ENCODE measurements around the gene LRRC4B. TPM values are rescaled to one million over a fixed set of nuclear protein-coding genes. Genes with fewer than 3 reads are reported as not detected.

Gene LRRC4B
- total and polyA plus RNA-seq, 2 of the 13 experiments (the other 11 are each of a cell fraction or from before 2014, with no cell fraction given) = not detected

- TF ChIP-seq CSRNP1 (CRISPR knock-in tag; IDR thresholded peaks at IDR 0.05) = no peak
- no peak for TF ChIP-seq ESRRA (CRISPR knock-in tag; IDR thresholded peaks at IDR 0.05; ENCODE audit: low read depth)
- TF ChIP-seq ZNF143 (CRISPR knock-in tag; IDR thresholded peaks at IDR 0.05) = peak; percentile 95
- no peak for TF ChIP-seq ZNF775 (CRISPR knock-in tag; IDR thresholded peaks at IDR 0.05; ENCODE audit: borderline replicate concordance)
- TF ChIP-seq EZH2 (conservative IDR thresholded peaks at IDR 0.05; ENCODE audit: low read depth, low read length) = no peak
- no peak for TF ChIP-seq PAWR (CRISPR knock-in tag; IDR thresholded peaks at IDR 0.05; ENCODE audit: borderline replicate concordance)
- TF ChIP-seq ZNF589 (CRISPR knock-in tag; conservative IDR thresholded peaks at IDR 0.05) = no peak
- peak; percentile 92 for TF ChIP-seq ZNF777 (CRISPR knock-in tag; IDR thresholded peaks at IDR 0.05)
- TF ChIP-seq NR0B2 (CRISPR knock-in tag; IDR thresholded peaks at IDR 0.05) = no peak
- peak; percentile 41 for TF ChIP-seq HNRNPLL (IDR thresholded peaks at IDR 0.05; ENCODE audit: low read depth, low read length, poor library complexity, severe bottlenecking)
- TF ChIP-seq TEF (CRISPR knock-in tag; IDR thresholded peaks at IDR 0.05) = no peak
- no peak for TF ChIP-seq ZSCAN29 (CRISPR knock-in tag; conservative IDR thresholded peaks at IDR 0.05)
- TF ChIP-seq USF2 (IDR thresholded peaks at IDR 0.05; ENCODE audit: low read depth, low read length) = no peak
- 0 out of 2 replicates have a peak, but pooled peaks have one; percentile 49 for TF ChIP-seq USF2 (CRISPR knock-in tag; IDR thresholded peaks at IDR 0.05; ENCODE audit: borderline replicate concordance)
- no peak for TF ChIP-seq ISL2 (CRISPR knock-in tag; IDR thresholded peaks at IDR 0.05)
- TF ChIP-seq NONO (IDR thresholded peaks at IDR 0.05) = no peak
- peak; percentile 65; the same call in 1 of the 2 replicates for TF ChIP-seq NONO (CRISPR knock-in tag; conservative IDR thresholded peaks at IDR 0.05)
- no peak for TF ChIP-seq XBP1 (CRISPR knock-in tag; IDR thresholded peaks at IDR 0.05)
- no peak for TF ChIP-seq GRHL1 (CRISPR knock-in tag; conservative IDR thresholded peaks at IDR 0.05)
- TF ChIP-seq NFYB (CRISPR knock-in tag; IDR thresholded peaks at IDR 0.05) = peak; percentile 55
- no peak for TF ChIP-seq ZNF513 (CRISPR knock-in tag; conservative IDR thresholded peaks at IDR 0.05)
Observed at GRCh38 chr19:50511069-50511822, 57.0 kb downstream of the LRRC4B start, which contains the start of gene JOSD2 (continued).

All from HepG2 (cell line).